Neuronal stem cell (in vitro differentiated cells): Measurements from ENCODE around the gene MYO10.

Experiments used
- DNase-seq: peaks from one replicate; pipeline ENCODE4 v3.0.0-alpha.2; 2013; ENCODE audit warnings: low spot score
- H2AFZ ChIP-seq: one replicate; pipeline ENCODE4 v1.6.1; 2013; ENCODE audit warnings: mild to moderate bottlenecking, low read length, inconsistent platforms
- H2AK5ac ChIP-seq: 2 replicates; pipeline ENCODE4 v1.6.1; 2013; ENCODE audit warnings: low read depth, mild to moderate bottlenecking, inconsistent platforms, low read length, moderate library complexity, mixed read lengths
- H2BK120ac ChIP-seq: 2 replicates; pipeline ENCODE4 v1.6.1; 2013; ENCODE audit warnings: low read depth, mild to moderate bottlenecking, inconsistent platforms, low read length, moderate library complexity, mixed read lengths
- H2BK12ac ChIP-seq: one replicate; pipeline ENCODE4 v1.6.1; 2013; ENCODE audit warnings: low read length, inconsistent platforms
- H2BK15ac ChIP-seq: 2 replicates; pipeline ENCODE4 v1.6.1; 2013; ENCODE audit warnings: mild to moderate bottlenecking, low read length, inconsistent platforms, mixed read lengths
- H2BK5ac ChIP-seq: one replicate; pipeline ENCODE4 v1.6.1; 2013; ENCODE audit warnings: inconsistent platforms, mild to moderate bottlenecking, low read length, moderate library complexity
- H3K14ac ChIP-seq: one replicate; pipeline ENCODE4 v1.6.1; 2013; ENCODE audit warnings: low read length, inconsistent platforms
- H3K18ac ChIP-seq: 2 replicates; pipeline ENCODE4 v1.6.1; 2013; ENCODE audit warnings: low read length, inconsistent platforms
- H3K23ac ChIP-seq: 2 replicates; pipeline ENCODE4 v1.6.1; 2013; ENCODE audit warnings: low read depth, mild to moderate bottlenecking, mixed read lengths, low read length, inconsistent platforms; ENCODE audit not compliant: poor library complexity
- H3K27ac ChIP-seq: replicated peaks from 3 replicates; pipeline ENCODE4 v1.5.1; 2013; ENCODE audit warnings: low read length, inconsistent platforms
- H3K27me3 ChIP-seq, 3 experiments: 2 replicates each; pipeline ENCODE4 v1.6.1; 2013; ENCODE audit warnings: low read length in 3 of 3, mild to moderate bottlenecking in 2 of 3, inconsistent platforms in 1 of 3, low read depth in 1 of 3, mixed read lengths in 1 of 3, moderate library complexity in 1 of 3; ENCODE audit not compliant: control insufficient read depth in 3 of 3, insufficient read depth in 3 of 3
- H3K36me3 ChIP-seq, 2 donors: replicated peaks in 1 of 2; 2 replicates each; pipeline ENCODE4 v1.6.1; 2013; ENCODE audit warnings: low read length in 2 of 2; ENCODE audit not compliant: control insufficient read depth in 2 of 2, insufficient read depth in 2 of 2
- H3K4ac ChIP-seq: 2 replicates; pipeline ENCODE4 v1.6.1; 2013; ENCODE audit warnings: inconsistent platforms, mild to moderate bottlenecking, low read length, moderate library complexity
- H3K4me1 ChIP-seq, 2 donors: 1 replicate in 1 of 2; 2 replicates in 1 of 2; pipeline ENCODE4 v1.6.1; 2013; ENCODE audit warnings: low read length in 2 of 2, low read depth in 1 of 2; ENCODE audit not compliant: control insufficient read depth in 2 of 2, insufficient read depth in 1 of 2
- H3K4me2 ChIP-seq: one replicate; pipeline ENCODE4 v1.6.1; 2013; ENCODE audit warnings: mild to moderate bottlenecking, low read length, inconsistent platforms; ENCODE audit not compliant: insufficient read depth, poor library complexity, severe bottlenecking
- H3K4me3 ChIP-seq, 2 donors: 2 replicates each; pipeline ENCODE4 v1.5.1; 2013; ENCODE audit warnings: low read length in 2 of 2, mild to moderate bottlenecking in 2 of 2, inconsistent platforms in 1 of 2, moderate library complexity in 1 of 2
- H3K79me1 ChIP-seq: one replicate; pipeline ENCODE4 v1.6.1; 2013; ENCODE audit warnings: low read depth, mild to moderate bottlenecking, inconsistent platforms, low read length, moderate library complexity
- H3K9ac ChIP-seq: one replicate; pipeline ENCODE4 v1.6.1; 2013; ENCODE audit warnings: mild to moderate bottlenecking, low read depth, low read length, inconsistent platforms; ENCODE audit not compliant: poor library complexity
- H3K9me3 ChIP-seq, 2 donors: replicated peaks in 1 of 2; 2 replicates each; pipeline versions ENCODE3 to v1.6.1; 2013; ENCODE audit warnings: low read length in 2 of 2, mild to moderate bottlenecking in 2 of 2, inconsistent platforms in 1 of 2, low read depth in 1 of 2, mixed read lengths in 1 of 2, moderate library complexity in 1 of 2; ENCODE audit not compliant: control insufficient read depth in 2 of 2, insufficient read depth in 1 of 2
- H4K8ac ChIP-seq: one replicate; pipeline ENCODE4 v1.6.1; 2013; ENCODE audit warnings: low read depth, mild to moderate bottlenecking, inconsistent platforms, low read length, moderate library complexity
- H4K91ac ChIP-seq: one replicate; pipeline ENCODE4 v1.6.1; 2013; ENCODE audit warnings: low read length, low read depth, mild to moderate bottlenecking, inconsistent platforms; ENCODE audit not compliant: poor library complexity
- WGBS, 2 donors: extraction: QIAGEN DNeasy Blood & Tissue Kit; methylation state at CpG; one replicate each; pipeline ENCODE4 v1.1.7; 2013; ENCODE audit warnings: missing lambda C conversion rate in 2 of 2, mixed read lengths in 1 of 2; ENCODE audit not compliant: insufficient read length in 2 of 2, insufficient replicate concordance in 1 of 2; ENCODE audit errors: extremely low coverage in 2 of 2; 5-methylcytosine and 5-hydroxymethylcytosine counted together

MYO10 gene

DNA sequence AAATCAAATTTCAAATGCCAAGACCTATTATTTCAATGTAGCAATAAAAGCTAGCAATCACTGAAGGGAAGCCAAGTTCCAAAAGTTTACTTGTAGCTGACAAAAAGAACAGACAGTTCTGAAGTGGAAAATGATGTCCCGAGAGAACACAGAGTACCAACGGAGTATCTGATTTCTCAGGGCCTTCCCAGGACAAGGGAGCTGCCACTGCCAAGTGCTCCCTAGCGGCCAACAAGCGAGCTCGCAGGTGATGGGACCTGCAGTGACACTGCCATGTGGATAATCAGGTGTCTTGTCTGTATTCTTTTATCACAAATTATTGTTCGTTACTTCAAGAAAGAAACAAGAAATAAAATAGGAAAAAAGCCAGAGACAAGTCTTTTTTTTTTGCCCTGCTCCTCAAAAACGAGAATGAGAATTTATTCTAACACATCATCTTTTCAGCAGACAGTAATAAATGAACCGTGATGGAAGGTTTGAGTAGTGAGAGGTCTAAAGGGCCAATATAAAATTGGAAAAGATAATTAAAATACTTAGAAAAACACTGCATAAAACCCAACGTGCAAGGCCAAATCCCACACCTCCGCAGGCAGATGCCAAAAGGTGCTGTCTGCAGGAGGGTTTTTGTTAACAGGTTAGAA, 159.4 kb downstream of the MYO10 start:
- no peak overlapping the region for H3K23ac ChIP-seq
- H3K9ac ChIP-seq, result no peak overlapping the region
- no peak overlapping the region for H2AFZ ChIP-seq
- no peaks in the 10 kb centered on the region for H3K79me1 ChIP-seq
- peaks cover 1 to 6% of the 10 kb centered on the region in 2 donors for H3K4me1 ChIP-seq
- H2BK12ac ChIP-seq, result no peak overlapping the region
- no peak overlapping the region for H2BK5ac ChIP-seq
- H3K27me3 ChIP-seq, result no peaks in the 10 kb centered on the region
- no peak overlapping the region for H2BK120ac ChIP-seq
- no peak overlapping the region for H3K4me2 ChIP-seq
- H2BK15ac ChIP-seq, result no peak overlapping the region
- no peak overlapping the region for H3K18ac ChIP-seq
- H3K4ac ChIP-seq, result no peak overlapping the region
- H3K36me3 ChIP-seq, result peaks cover 2 to 23% of the 10 kb centered on the region in 2 donors
- WGBS, 2 donors, result no CpG with 5 or more reads among the region's 10 CpGs
- no peak overlapping the region for H2AK5ac ChIP-seq
- H4K91ac ChIP-seq, result no peak overlapping the region
- H3K9me3 ChIP-seq, result no peaks in the 10 kb centered on the region
- H3K27ac ChIP-seq, result no peak overlapping the region
- H4K8ac ChIP-seq, result no peak overlapping the region
- no peak for DNase-seq
- H3K4me3 ChIP-seq, result no peak overlapping the region
- no peak overlapping the region for H3K14ac ChIP-seq

DNA sequence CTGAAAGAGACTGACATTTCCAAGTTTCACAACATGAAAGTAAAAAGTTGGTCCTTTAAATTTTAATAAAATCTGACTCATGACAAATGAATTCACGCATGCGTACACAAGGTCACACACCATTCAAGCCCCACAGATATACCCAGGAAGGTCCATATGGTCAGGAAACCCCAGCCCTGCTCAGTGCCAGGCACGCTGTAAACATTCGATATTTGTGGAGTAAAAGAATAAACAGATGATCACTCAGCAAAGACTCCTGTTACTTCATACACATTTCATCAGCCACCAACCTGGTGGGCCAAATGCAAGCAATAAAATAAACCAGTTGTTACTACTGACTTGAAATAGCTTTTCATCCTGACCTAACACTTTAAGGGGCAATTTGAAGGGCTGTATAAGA, 161.3 kb downstream of the MYO10 start:
- Histone ChIP-seq H4K91ac (no peak overlapping the region), H3K9ac (no peak overlapping the region), H3K36me3 (peaks cover 4 to 21% of the 10 kb centered on the region in 2 donors), H2BK15ac (no peak overlapping the region), H3K4me3 (no peak overlapping the region), H3K79me1 (no peaks in the 10 kb centered on the region), H2BK5ac (no peak overlapping the region), H2BK12ac (no peak overlapping the region), H3K23ac (no peak overlapping the region), H3K9me3 (no peaks in the 10 kb centered on the region), H3K14ac (no peak overlapping the region), H3K4ac (no peak overlapping the region), H3K4me2 (no peak overlapping the region), H3K4me1 (peaks cover 1 to 6% of the 10 kb centered on the region in 2 donors), H3K18ac (no peak overlapping the region), H3K27me3 (no peaks in the 10 kb centered on the region), H2AFZ (no peak overlapping the region), H3K27ac (no peak overlapping the region), H4K8ac (no peak overlapping the region), H2BK120ac (no peak overlapping the region), H2AK5ac (no peak overlapping the region)
- DNase-seq, result no peak
- no CpG with 5 or more reads among the region's 4 CpGs for WGBS, 2 donors

DNA sequence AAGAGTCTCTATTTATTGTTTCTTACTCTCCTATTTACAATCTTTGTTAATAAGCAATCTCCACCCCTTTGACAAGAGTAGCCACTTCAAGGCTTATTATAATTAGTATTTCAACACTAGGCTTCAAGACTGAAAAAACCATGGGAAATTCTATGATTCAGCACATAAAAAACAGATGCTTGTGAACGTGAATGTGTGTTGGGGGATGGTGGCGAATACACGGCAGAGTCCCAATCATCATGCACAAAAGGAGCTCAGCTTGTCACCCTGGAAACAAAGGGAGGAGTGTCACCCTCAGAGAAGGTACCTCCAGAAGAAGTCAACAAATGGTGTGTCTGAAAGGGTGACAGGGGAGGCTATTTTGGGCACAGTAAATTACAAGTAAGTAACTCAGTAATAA, 162.1 kb downstream of the MYO10 start:
- H4K8ac ChIP-seq, result no peak overlapping the region
- no peak overlapping the region for H3K4me3 ChIP-seq
- H3K9ac ChIP-seq, result no peak overlapping the region
- peaks cover 1 to 6% of the 10 kb centered on the region in 2 donors for H3K4me1 ChIP-seq
- H4K91ac ChIP-seq, result no peak overlapping the region
- H3K18ac ChIP-seq, result no peak overlapping the region
- H2BK15ac ChIP-seq, result no peak overlapping the region
- no CpG with 5 or more reads among the region's 3 CpGs for WGBS, 2 donors
- no peak overlapping the region for H3K4ac ChIP-seq
- no peaks in the 10 kb centered on the region for H3K9me3 ChIP-seq
- no peak overlapping the region for H2BK12ac ChIP-seq
- H3K79me1 ChIP-seq, result no peaks in the 10 kb centered on the region
- no peak overlapping the region for H2AK5ac ChIP-seq
- no peak overlapping the region for H3K27ac ChIP-seq
- no peak overlapping the region for H3K14ac ChIP-seq
- H3K4me2 ChIP-seq, result no peak overlapping the region
- no peak overlapping the region for H2BK120ac ChIP-seq
- no peak overlapping the region for H3K23ac ChIP-seq
- H3K36me3 ChIP-seq, result peaks cover 2 to 15% of the 10 kb centered on the region in 2 donors
- H2AFZ ChIP-seq, result peak overlapping the region; percentile 27
- DNase-seq, result no peak
- no peaks in the 10 kb centered on the region for H3K27me3 ChIP-seq
- H2BK5ac ChIP-seq, result no peak overlapping the region

DNA sequence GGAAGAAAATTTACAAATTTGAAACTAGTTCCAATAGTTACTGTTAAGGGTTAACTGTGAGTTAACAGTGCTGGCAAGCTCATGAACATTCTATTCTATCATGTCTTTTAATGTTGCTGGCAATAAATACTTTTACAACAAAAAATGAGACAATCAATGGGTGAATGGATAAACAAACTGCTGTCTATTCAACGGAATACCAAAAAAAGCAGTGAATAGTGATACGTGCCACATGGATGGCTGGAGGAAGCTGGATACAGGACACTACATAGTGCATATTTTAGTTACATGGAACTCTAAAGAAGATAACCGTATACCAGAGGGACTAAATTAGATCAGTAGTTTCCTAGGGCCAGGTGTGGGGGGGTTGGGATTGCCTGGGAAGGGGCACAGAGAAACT, 163.5 kb downstream of the MYO10 start:
- Histone ChIP-seq H2BK5ac (no peak overlapping the region), H3K23ac (no peak overlapping the region), H3K36me3 (peaks cover 5 to 20% of the 10 kb centered on the region in 2 donors), H2AK5ac (no peak overlapping the region), H2AFZ (no peak overlapping the region), H4K91ac (no peak overlapping the region), H3K4me2 (no peak overlapping the region), H3K18ac (no peak overlapping the region), H3K4me1 (peaks cover 1 to 6% of the 10 kb centered on the region in 2 donors), H3K14ac (no peak overlapping the region), H2BK12ac (no peak overlapping the region), H3K27ac (no peak overlapping the region), H3K9ac (no peak overlapping the region), H3K4me3 (no peak overlapping the region), H3K4ac (no peak overlapping the region), H3K9me3 (no peaks in the 10 kb centered on the region), H2BK15ac (no peak overlapping the region), H3K79me1 (no peaks in the 10 kb centered on the region), H2BK120ac (no peak overlapping the region), H3K27me3 (no peaks in the 10 kb centered on the region), H4K8ac (no peak overlapping the region)
- DNase-seq, result no peak
- WGBS, 2 donors, result no CpG with 5 or more reads among the region's 3 CpGs
